ENCODE results near the gene SPCS1.

GRCh38 chr3:52689151-52689550 is 16.8 kb upstream of the SPCS1 start:
- TF ChIP-seq CTCF (IDR thresholded peaks at IDR 0.05) (no peak), POLR2A (IDR thresholded peaks at IDR 0.05) (no peak), POLR2AphosphoS5 (IDR thresholded peaks at IDR 0.05) (no peak), EP300 (IDR thresholded peaks at IDR 0.05) (no peak)
